ENCODE results near the gene ANKRD13A.

ANKRD13A gene

DNA sequence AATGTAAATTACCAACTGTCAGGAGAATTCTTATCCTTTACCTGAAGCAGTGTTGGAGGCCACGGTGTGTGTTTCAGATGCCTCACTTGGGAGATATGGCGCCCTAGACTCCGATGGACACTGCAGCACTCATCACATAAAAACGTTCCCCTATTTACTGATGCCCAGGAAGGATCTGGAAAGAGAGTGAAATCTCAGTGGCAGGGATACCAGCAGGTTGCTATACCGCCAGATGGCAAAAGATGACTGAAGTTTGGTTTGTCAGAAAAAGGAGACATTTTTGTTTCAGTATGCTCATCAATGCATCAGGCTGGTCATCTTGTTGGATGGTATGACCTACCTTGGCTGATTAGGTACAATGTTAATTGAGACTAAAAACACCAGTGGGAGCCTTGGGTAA is 7.6 kb upstream of the ANKRD13A start:
- TF ChIP-seq, protein P1, sequence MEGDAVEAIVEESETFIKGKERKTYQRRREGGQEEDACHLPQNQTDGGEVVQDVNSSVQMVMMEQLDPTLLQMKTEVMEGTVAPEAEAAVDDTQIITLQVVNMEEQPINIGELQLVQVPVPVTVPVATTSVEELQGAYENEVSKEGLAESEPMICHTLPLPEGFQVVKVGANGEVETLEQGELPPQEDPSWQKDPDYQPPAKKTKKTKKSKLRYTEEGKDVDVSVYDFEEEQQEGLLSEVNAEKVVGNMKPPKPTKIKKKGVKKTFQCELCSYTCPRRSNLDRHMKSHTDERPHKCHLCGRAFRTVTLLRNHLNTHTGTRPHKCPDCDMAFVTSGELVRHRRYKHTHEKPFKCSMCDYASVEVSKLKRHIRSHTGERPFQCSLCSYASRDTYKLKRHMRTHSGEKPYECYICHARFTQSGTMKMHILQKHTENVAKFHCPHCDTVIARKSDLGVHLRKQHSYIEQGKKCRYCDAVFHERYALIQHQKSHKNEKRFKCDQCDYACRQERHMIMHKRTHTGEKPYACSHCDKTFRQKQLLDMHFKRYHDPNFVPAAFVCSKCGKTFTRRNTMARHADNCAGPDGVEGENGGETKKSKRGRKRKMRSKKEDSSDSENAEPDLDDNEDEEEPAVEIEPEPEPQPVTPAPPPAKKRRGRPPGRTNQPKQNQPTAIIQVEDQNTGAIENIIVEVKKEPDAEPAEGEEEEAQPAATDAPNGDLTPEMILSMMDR (IDR thresholded peaks at IDR 0.05; ENCODE audit: insufficient read depth, low read depth, low read length, missing control alignments): no peak
- DNase-seq (ENCODE audit: low read depth): no peak
- H3K4me3 ChIP-seq (ENCODE audit: low read length): no peak overlapping the region

DNA sequence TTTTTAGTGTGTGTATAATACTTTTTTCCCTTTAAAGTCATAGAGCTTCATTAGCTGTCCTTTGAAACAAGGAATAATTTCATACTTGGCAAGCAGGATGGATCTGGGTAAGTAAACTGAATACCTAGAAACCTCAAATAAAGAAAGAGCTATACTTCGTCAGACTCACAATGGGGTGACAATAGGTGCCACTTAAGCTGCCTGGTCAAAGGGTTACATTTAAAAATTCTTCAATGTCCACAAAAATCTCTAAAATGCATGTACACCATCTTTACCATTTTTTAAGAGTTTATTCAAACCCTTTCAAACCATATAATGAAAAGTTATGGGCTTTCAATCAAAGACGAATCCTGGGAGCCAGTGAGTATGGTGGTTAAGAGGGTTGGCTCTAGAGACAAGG is 6.1 kb upstream of the ANKRD13A start:
- TF ChIP-seq, protein P1 (IDR thresholded peaks at IDR 0.05; ENCODE audit: insufficient read depth, low read depth, low read length, missing control alignments): no peak
- DNase-seq (ENCODE audit: low read depth): no peak
- no peak overlapping the region for H3K4me3 ChIP-seq (ENCODE audit: low read length)

DNA sequence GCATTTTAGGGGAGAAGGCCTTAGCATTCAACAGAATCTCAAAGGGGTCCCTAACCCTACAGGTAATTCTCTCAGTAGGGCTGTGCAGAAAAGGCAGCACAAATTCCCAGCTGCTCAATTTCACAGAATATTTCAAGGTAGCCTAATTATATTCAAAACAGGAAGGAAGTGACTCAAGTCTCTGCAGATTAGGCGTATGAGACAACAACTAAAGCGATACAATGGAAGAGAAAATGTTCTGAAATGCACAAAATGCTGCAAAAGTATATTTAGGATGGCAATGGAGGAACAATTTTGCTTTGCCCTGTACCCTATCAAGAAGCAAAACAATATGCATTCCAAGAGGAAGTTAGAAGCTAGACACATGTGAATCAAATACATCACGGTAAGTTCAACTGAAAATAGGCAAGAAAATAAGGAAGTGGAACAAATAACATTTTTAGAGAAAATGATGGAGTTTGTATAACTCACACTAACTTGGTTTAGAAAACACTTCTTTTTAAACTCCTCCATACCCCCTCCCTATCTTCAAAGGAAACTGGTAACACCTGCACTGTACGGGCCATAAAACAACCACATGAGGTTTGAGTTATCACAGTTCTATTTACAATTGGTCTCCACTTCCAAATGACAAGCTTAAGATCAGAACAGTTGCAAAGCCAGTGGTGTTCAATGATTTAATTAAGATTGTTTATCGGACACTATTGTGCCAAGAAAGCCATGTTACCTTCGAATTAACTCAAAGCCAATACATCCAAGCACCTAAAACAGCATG is 4.6 kb upstream of the ANKRD13A start:
- TF ChIP-seq, protein P1 (IDR thresholded peaks at IDR 0.05; ENCODE audit: insufficient read depth, low read depth, low read length, missing control alignments): no peak
- H3K4me3 ChIP-seq (ENCODE audit: low read length): peak overlapping the region; percentile 88
- DNase-seq (ENCODE audit: low read depth): peak; percentile 22

DNA sequence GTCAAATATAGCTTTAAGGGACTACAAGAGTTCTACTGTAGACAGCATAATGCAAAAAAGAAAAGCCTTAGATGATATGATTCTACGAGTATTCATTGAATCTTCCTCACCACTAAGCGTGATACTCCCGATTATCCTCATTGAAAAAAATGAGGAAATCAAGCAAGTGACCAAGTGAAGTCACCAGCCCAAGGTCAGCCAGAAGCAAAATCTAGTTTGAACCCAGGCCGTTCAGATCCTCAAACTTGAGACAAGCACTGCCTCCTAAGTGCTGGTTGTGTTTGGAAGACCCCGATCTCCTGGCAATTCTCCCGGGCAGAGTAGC is 3.9 kb upstream of the ANKRD13A start:
- DNase-seq (ENCODE audit: low read depth): no peak
- H3K4me3 ChIP-seq (ENCODE audit: low read length): peak overlapping the region; percentile 88
- TF ChIP-seq, protein P1 (IDR thresholded peaks at IDR 0.05; ENCODE audit: insufficient read depth, low read depth, low read length, missing control alignments): no peak

DNA sequence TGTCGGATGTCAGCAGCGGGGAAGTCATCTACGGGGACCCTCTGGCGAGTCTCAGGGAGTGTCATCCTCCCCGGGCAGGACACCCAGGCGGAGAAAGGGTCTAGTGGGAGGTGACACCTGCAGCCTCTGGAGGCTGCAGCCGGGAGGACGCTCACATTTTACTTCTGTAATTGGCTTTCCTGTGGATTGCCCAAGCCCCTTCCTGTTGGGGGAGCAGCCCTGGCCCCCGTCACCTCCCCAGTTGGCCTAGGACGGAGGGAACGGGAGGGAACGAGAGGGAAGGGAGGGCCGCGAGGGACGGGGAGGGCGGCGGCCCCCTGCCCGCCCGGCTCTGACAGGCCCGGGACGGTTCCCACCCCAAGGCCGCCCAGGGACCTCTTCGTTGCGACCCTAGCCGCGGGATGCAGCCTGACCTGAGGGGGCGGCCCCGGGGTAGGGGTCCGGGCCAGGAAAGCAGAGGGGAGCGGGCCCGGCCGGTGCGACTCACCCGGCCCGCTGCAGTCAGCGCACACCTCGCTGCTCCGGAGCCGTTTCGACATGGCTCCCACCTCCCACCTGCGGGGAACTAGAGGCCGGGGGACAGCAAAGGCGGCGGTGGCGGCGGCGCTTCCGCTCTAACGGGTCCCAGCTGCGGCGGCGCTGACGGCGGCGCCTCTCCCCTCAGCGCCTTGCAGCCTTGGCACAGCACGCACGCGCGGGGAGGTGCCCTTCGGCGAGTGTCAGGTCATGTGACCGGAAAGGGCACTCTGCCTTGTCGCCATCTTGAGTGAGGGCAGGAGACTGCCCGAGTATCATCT is 3.3 kb upstream of the ANKRD13A start, which contains the start of gene GIT2:
Gene GIT2, minus strand, starts transcription at position 683 of the 797 bp plus-strand sequence. Its CDS starts 144 bp downstream, at position 539.
- peak; percentile 93 for DNase-seq (ENCODE audit: low read depth)
- TF ChIP-seq, protein P1 (IDR thresholded peaks at IDR 0.05; ENCODE audit: insufficient read depth, low read depth, low read length, missing control alignments): no peak
- peak within 1 kb of the TSS; percentile 88 for H3K4me3 ChIP-seq (ENCODE audit: low read length)

DNA sequence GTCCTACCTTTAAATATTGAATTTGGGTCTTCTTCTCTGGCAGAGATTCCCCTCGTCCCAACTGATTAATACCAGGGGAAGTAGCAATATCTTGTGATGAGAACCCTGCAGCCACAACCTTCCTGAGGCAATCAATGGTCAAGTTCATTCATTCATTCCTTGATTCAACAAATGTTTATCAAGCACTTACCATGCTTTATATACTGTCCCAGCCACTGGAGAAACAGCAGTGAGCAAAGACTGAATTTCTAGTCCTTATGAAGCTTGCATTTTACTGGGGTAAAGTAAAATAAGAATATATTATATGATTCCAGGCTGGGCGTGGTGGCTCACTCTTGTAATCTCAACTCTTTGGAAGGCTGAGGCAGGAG is 2.8 kb upstream of the ANKRD13A start:
- peak overlapping the region; percentile 88 for H3K4me3 ChIP-seq (ENCODE audit: low read length)

More for the DNA sequence above, 2.8 kb upstream of the ANKRD13A start:
- TF ChIP-seq, protein P1 (IDR thresholded peaks at IDR 0.05; ENCODE audit: insufficient read depth, low read depth, low read length, missing control alignments): no peak
- no peak for DNase-seq (ENCODE audit: low read depth)

Data from epithelial cell of esophagus (primary cell).